Stimulated activated CD8-positive, alpha-beta memory T cell treated with anti-CD3 and anti-CD28 coated beads, Interleukin-7, amount 100 ng/mL, for 4 hours (primary cell): ENCODE results near the gene FARS2.

Experiments used
- DNase-seq, 2 donors: peaks; one replicate each; pipeline ENCODE4 v3.0.0-alpha.2; 2020; ENCODE audit warnings: low read depth in 2 of 2

Gene FARS2

GRCh38 chr6:5325173-5325572, 63.9 kb downstream of the FARS2 start:
- DNase-seq, result no peak

- no peak for DNase-seq
Observed at GRCh38 chr6:5326022-5326641, 64.8 kb downstream of the FARS2 start.

GRCh38 chr6:5328800-5329199, 67.5 kb downstream of the FARS2 start:
- no peak for DNase-seq

GRCh38 chr6:5331845-5332442, 70.6 kb downstream of the FARS2 start:
- DNase-seq, result no peak

- no peak for DNase-seq
Observed at GRCh38 chr6:5333658-5334057, 72.3 kb downstream of the FARS2 start.

GRCh38 chr6:5334341-5334740, 73.0 kb downstream of the FARS2 start:
- no peak for DNase-seq

- no peak for DNase-seq
Observed at GRCh38 chr6:5335020-5335419, 73.7 kb downstream of the FARS2 start.

- no peak for DNase-seq
Observed at GRCh38 chr6:5337573-5337972, 76.3 kb downstream of the FARS2 start.

- DNase-seq, result no peak
Observed at GRCh38 chr6:5338177-5338960, 77.1 kb downstream of the FARS2 start.

GRCh38 chr6:5339786-5340185, 78.5 kb downstream of the FARS2 start:
- no peak for DNase-seq

- DNase-seq, result no peak
Observed at GRCh38 chr6:5341845-5342244, 80.5 kb downstream of the FARS2 start.

GRCh38 chr6:5343998-5344397, 82.7 kb downstream of the FARS2 start:
- DNase-seq, result no peak

GRCh38 chr6:5345324-5345723, 84.0 kb downstream of the FARS2 start:
- DNase-seq, result no peak

- DNase-seq, result no peak
Observed at GRCh38 chr6:5351552-5352210, 90.4 kb downstream of the FARS2 start.

GRCh38 chr6:5353971-5354370, 92.7 kb downstream of the FARS2 start:
- no peak for DNase-seq

GRCh38 chr6:5357486-5357885, 96.2 kb downstream of the FARS2 start:
- DNase-seq, result no peak

- DNase-seq, result no peak
Observed at GRCh38 chr6:5359417-5359816, 98.1 kb downstream of the FARS2 start.

- no peak for DNase-seq
Observed at GRCh38 chr6:5361396-5361795, 100.1 kb downstream of the FARS2 start.

GRCh38 chr6:5365436-5366195, 104.3 kb downstream of the FARS2 start:
- DNase-seq, result no peak

GRCh38 chr6:5366941-5367340, 105.6 kb downstream of the FARS2 start:
- DNase-seq, result no peak

GRCh38 chr6:5367510-5367909, 106.2 kb downstream of the FARS2 start:
- no peak for DNase-seq

- DNase-seq, result no peak
Observed at GRCh38 chr6:5373430-5373829, 112.1 kb downstream of the FARS2 start.
